Ecto neural progenitor cell (in vitro differentiated cells): ENCODE measurements around the gene RNU1-4.
"Not testable (repeated sequence)": the region's sequence is repeated elsewhere in the genome, so short reads cannot be mapped to it uniquely, and the experiment has no call there.

ENCODE experiments used
- DNase-seq: peaks from one replicate; pipeline ENCODE4 v3.0.0-alpha.2; 2018; ENCODE audit warnings: low spot score

The RNU1-4 gene

GRCh38 chr1:16708704-16709103 is 31.6 kb upstream of the RNU1-4 start:
- DNase-seq = not testable (repeated sequence)

- peak; percentile 19 for DNase-seq
Measured at GRCh38 chr1:16709659-16710087, 30.6 kb upstream of the RNU1-4 start.

- DNase-seq = peak; percentile 23
Measured at GRCh38 chr1:16710618-16711017, 29.7 kb upstream of the RNU1-4 start.

DNA sequence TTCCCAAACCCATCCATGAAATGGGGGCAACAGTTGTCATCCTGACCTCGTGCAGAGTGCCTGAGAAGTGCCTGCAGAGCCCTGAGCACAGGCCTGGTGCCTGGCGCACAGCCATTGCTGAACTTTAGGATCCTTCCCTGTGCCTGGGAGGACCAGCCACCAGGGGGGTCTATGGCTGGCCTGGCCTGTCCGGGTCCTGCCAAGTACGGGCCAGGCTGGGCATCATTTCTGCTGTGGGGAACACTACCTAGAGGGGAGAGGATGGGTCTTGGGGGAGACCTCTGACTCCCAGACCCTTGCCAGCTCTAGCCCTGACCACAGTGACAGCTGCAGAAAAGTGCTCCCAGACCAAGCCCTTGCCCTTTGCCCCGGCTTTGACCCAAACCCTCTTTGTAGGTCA is 28.2 kb upstream of the RNU1-4 start:
- peak; percentile 27 for DNase-seq

GRCh38 chr1:16712582-16712981 is 27.7 kb upstream of the RNU1-4 start:
- peak; percentile 39 for DNase-seq

DNA sequence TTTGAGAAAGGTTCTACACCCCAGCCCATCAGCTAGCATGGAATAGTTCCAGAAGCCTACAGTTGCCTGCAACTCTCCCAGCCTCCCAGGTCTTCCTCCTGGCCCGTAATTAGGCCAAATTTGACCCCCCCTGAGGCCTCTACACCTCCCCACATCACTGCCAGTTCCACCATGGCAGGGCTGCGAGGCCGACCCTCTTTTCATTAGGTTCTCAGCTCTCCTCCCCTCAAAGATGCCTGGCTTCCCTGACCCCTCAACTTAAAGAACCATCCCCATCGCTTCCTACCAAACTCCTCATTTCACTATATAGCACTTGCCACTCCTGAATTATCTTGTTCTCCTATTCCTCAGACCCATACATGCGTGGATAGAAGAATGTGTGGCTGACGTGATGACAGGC is 27.3 kb upstream of the RNU1-4 start:
- not testable (repeated sequence) for DNase-seq

- DNase-seq = not testable (repeated sequence)
Measured at GRCh38 chr1:16713480-16713879, 26.8 kb upstream of the RNU1-4 start.

GRCh38 chr1:16716691-16717335 is 23.5 kb upstream of the RNU1-4 start:
- DNase-seq = peak; percentile 50

- DNase-seq = peak; percentile 61
Measured at GRCh38 chr1:16717336-16718098, 22.8 kb upstream of the RNU1-4 start.

GRCh38 chr1:16718099-16718907 is 22.0 kb upstream of the RNU1-4 start:
- DNase-seq = peak; percentile 45

DNA sequence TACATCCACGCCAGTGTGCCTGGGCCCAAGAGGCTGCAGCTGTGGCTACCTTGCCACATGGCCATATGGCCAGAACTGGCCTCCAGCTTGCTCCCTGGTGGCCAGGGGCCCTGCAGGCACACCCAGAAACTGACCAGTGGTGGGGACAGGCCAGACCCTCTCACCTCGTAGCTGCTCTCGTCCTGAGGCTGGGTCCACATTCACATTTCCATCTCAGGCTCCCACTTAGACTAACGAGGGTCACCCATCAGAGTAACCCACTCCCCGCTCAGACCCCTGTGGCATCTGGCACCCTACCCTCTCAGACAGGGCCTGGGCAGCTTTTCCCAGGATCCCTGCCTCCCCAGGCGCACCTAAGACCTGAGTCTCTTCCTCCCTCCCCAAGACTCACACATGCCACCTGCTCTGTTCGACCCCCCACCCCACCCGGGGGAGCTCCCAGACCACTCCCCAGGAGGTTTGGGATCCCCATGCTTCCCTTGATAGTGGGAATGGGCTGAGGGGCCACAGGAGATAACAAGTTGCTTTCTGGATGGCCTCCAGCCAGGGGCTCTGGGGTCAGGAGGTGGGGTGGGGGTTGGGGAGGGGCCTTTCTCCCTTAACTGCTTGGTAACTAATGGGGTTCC is 21.3 kb upstream of the RNU1-4 start:
- DNase-seq = peak; percentile 46

GRCh38 chr1:16719571-16720350 is 20.6 kb upstream of the RNU1-4 start:
- DNase-seq = peak; percentile 41

GRCh38 chr1:16720351-16721223 is 19.7 kb upstream of the RNU1-4 start:
- DNase-seq = peak; percentile 41

GRCh38 chr1:16721871-16722641 is 18.3 kb upstream of the RNU1-4 start:
- peak; percentile 32 for DNase-seq

- DNase-seq = peak; percentile 55
Measured at GRCh38 chr1:16724718-16725438, 15.4 kb upstream of the RNU1-4 start.

GRCh38 chr1:16725439-16726245 is 14.7 kb upstream of the RNU1-4 start:
- peak; percentile 35 for DNase-seq

DNA sequence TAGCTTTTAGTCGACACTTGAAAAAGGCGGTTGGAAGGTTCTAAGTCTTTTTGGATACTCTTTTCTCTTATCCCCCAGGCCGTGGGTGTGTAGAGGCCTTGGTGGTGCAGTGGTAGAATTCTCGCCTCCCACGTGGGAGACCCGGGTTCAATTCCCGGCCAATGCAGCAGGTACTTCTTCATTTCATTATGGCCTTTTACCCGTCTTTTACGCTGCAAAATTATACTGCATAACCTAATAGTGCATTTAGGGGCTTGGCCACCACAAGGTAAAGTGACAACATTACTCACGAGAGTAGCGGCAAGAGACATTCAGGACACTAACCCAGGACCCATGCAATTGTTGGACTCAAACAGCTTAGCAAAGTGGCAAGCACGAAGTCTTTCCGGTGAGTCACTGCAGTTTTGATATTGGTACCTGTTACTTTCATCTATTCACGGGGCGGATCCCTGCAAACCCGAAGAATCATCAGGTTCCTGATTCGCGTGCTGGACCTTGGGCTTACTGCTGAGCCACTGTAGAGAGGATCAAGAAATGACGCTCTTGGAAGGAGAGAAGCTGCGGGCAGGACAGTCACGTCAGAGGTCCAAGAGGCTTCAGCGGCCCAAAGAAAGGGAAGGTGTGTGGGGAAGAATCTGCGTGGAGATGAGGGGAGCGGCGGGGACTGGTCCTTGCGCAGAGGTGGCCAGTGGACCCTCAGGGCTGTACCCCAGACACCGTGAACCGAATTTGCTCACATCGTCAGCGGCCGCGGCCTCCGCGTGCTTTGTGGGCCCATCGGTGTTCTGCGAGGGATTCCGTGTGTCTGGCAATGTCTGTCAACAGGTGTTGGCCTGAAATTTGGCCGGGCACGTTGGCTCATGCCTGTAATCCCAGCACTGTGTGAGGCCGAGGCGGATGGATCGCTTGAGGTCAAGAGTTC is 12.9 kb upstream of the RNU1-4 start:
- peak; percentile 72 for DNase-seq
